Heart left ventricle (tissue), 13 donors: ENCODE data around the gene SMG7.

Experiments
- CTCF ChIP-seq, 12 donors: fragments of 200-600 bp; sonication (generic) in 4 of 12; IDR thresholded peaks; one replicate each; pipeline versions ENCODE4 v1.5.0 to v1.8.0; 2018 to 2022; ENCODE audit warnings: antibody characterized with exemption in 12 of 12, mild to moderate bottlenecking in 5 of 12
- POLR2A ChIP-seq, 2 donors: fragments of 450-650 bp; IDR thresholded peaks; one replicate each; pipeline ENCODE4 v1.6.1; 2017; ENCODE audit warnings: antibody characterized with exemption in 2 of 2, mild to moderate bottlenecking in 2 of 2, moderate library complexity in 2 of 2
- donor health status: ischemic (EF 13 %, LVEDD 7.1; RV severe dilation, severe dysfunction).
- donor health status: DM: no; HTN: yes; CAD: no.
- donor health status: DM: no; HTN: no; CAD: no.
- donor health status: ischemic (EF 25% LVEDD 6.9; RV normal size, moderate dysfunction).
- donor health status: ischemic (EF 25% LVEDD 5.7; RV mildly dilated, moderate dysfunction).
- donor health status: ischemic (EF 35%, LVEDD 5.7; RV mildly dilated, moderate dysfunction).
- donor health status: nonischemic (EF 11% LVEDD 7.7; RV severe dilation, severe dysfunction).
- donor health status: DM: yes; HTN: yes; CAD: no.
- donor health status: PGD.
- donor health status: ischemic (EF 29% LVEDD 5.4; RV normal size, mild dysfunction).
- donor health status: nonischemic (EF 23%, LVEDD 6.1; RV moderate dilation, normal function).

GRCh38 chr1:183424691-183425090 lies 47.6 kb upstream of the SMG7 start:
- TF ChIP-seq CTCF (IDR thresholded peaks at IDR 0.05) (no peak), POLR2A (IDR thresholded peaks at IDR 0.05) (no peak)
